Measurements from ENCODE around the gene EFCAB6. TPM values are rescaled to one million over a fixed set of nuclear protein-coding genes. Genes with fewer than 3 reads are reported as not detected.

EFCAB6 gene, protein sequence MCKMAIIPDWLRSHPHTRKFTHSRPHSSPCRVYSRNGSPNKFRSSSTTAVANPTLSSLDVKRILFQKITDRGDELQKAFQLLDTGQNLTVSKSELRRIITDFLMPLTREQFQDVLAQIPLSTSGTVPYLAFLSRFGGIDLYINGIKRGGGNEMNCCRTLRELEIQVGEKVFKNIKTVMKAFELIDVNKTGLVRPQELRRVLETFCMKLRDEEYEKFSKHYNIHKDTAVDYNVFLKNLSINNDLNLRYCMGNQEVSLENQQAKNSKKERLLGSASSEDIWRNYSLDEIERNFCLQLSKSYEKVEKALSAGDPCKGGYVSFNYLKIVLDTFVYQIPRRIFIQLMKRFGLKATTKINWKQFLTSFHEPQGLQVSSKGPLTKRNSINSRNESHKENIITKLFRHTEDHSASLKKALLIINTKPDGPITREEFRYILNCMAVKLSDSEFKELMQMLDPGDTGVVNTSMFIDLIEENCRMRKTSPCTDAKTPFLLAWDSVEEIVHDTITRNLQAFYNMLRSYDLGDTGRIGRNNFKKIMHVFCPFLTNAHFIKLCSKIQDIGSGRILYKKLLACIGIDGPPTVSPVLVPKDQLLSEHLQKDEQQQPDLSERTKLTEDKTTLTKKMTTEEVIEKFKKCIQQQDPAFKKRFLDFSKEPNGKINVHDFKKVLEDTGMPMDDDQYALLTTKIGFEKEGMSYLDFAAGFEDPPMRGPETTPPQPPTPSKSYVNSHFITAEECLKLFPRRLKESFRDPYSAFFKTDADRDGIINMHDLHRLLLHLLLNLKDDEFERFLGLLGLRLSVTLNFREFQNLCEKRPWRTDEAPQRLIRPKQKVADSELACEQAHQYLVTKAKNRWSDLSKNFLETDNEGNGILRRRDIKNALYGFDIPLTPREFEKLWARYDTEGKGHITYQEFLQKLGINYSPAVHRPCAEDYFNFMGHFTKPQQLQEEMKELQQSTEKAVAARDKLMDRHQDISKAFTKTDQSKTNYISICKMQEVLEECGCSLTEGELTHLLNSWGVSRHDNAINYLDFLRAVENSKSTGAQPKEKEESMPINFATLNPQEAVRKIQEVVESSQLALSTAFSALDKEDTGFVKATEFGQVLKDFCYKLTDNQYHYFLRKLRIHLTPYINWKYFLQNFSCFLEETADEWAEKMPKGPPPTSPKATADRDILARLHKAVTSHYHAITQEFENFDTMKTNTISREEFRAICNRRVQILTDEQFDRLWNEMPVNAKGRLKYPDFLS (N-terminal part only)
- total RNA-seq (ENCODE audit: low replicate concordance): 2.5 and 2.7 TPM in 2 replicates

DNA sequence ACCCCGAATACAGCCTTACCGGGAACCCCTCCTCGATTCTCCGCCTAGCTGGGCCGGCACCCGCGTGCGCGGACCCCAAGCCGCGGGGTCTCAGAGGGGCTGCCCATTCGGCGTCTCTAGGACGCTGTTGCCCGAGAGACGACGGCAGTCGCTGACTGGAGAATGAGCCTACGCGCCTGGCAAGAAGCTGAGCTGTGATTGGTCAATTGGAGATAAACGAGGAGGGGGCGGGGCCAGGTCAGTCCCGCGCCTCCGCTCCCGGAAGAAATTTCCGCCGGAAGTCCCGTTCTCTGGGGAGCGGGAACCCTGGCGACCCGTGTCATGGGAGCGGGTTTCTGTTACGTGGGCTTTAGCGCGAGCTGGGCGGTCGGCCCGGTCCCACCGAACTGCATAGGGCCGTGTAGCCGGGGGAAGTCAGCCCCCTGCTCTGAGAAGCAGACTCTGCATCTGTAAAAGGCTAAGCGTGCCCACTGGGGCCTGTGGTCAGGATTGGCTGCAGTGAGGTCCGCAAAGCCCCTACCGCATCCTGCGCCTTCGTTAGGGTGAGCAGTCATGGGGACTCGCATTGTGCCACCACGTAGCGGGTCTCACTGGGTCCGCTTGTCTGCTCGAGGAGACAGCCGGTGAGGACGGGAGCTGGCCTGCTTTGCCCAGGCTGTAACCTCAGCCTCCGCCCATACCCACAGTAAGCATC lies at the start of gene EFCAB6:
TSS of gene EFCAB6 (minus strand) at position 157 of the 694 bp plus-strand sequence. CDS start 29,987 bp downstream, outside the sequence.
- peak within 1 kb of the TSS; percentile 97 for H3K4me3 ChIP-seq (ENCODE audit: low read depth, low read length)
- TF ChIP-seq, protein P1, sequence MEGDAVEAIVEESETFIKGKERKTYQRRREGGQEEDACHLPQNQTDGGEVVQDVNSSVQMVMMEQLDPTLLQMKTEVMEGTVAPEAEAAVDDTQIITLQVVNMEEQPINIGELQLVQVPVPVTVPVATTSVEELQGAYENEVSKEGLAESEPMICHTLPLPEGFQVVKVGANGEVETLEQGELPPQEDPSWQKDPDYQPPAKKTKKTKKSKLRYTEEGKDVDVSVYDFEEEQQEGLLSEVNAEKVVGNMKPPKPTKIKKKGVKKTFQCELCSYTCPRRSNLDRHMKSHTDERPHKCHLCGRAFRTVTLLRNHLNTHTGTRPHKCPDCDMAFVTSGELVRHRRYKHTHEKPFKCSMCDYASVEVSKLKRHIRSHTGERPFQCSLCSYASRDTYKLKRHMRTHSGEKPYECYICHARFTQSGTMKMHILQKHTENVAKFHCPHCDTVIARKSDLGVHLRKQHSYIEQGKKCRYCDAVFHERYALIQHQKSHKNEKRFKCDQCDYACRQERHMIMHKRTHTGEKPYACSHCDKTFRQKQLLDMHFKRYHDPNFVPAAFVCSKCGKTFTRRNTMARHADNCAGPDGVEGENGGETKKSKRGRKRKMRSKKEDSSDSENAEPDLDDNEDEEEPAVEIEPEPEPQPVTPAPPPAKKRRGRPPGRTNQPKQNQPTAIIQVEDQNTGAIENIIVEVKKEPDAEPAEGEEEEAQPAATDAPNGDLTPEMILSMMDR (IDR thresholded peaks at IDR 0.05; ENCODE audit: insufficient read depth, low read length): no peak
- peak; percentile 93 for DNase-seq (ENCODE audit: low read depth)

DNA sequence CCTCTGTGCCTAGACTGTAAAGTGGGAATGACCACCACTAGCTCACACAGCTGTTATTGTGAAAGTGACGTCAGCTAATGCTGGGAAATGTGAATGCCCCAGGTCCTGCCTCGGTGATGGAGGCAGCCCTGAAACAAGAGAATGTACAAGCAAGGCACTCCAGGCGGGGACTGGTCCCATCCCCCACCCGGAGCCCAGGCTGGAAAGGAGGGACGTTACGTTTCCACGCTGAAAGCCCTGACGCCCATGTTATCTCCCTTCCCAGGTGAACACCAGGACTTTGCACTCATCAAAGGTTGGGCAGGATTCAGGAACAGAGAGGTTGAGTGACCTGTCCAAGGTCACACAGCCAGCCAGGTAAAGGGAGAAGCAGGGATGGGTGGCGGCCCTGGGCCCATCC lies 49.4 kb upstream of the EFCAB6 start:
- DNase-seq (ENCODE audit: low read depth): peak; percentile 17
- H3K4me3 ChIP-seq (ENCODE audit: low read depth, low read length): peak overlapping the region; percentile 60

DNA sequence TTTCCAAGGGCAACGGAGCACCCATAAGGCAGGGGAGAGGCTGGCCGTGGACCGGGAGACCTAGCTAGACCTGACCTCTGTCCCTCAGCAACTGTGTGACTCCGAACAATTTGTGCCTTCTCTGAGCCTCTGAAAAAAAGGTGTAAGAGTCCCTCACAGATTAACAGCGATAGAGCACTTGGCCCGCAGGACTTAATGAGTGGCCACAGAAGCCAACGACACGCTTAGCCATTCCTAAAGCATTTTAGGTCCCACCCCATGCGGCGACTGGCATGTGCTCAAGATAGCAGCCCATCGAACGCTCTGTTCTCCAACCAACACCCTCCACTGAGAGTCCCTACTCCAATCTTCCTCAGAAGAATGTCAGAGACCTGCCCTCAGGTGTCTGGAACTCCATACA lies 48.7 kb upstream of the EFCAB6 start:
- H3K4me3 ChIP-seq (ENCODE audit: low read depth, low read length): no peak overlapping the region
- no peak for DNase-seq (ENCODE audit: low read depth)
- TF ChIP-seq, protein P1 (IDR thresholded peaks at IDR 0.05; ENCODE audit: insufficient read depth, low read length): no peak

More for the DNA sequence above, 49.4 kb upstream of the EFCAB6 start:
- TF ChIP-seq, protein P1 (IDR thresholded peaks at IDR 0.05; ENCODE audit: insufficient read depth, low read length): no peak

DNA sequence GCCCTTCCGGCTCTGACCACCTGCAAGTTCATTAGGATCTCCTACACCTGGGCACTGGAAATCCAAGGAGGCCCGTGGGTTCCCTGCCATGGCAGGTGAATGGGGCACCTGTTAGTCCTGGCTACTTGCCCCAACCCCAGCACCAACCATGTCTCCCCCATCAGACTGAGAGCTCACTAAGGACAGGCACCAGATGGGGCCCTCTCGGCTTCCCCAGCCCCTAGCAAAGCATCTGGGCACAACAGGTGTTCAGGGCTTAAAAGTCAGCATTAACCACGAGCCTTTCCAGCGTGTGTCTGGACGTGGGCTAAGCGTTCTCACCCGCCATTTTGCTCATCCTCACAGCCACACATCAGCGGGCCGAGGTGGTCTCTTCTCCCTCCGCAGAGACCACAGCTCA lies 48.0 kb upstream of the EFCAB6 start:
- TF ChIP-seq, protein P1 (IDR thresholded peaks at IDR 0.05; ENCODE audit: insufficient read depth, low read length): no peak
- DNase-seq (ENCODE audit: low read depth): no peak
- H3K4me3 ChIP-seq (ENCODE audit: low read depth, low read length): no peak overlapping the region

DNA sequence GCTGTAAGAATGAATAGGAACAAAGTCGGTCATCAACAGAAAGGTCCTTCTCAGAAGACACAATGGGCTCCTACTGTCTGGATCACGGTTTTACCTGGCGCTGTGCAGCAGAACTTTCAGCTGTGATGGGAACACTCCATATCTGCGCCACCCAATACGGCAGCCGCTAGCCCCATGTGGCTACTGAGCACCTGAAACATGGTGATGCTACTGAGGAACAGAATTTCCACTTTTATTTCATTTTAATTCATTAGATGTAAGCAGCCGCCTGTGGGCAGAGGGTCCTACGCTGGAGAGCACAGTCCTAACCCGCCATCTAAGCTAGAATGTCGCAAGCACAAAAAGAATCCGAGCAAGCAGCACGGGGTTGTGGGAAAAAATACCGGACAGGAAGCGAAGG lies 47.5 kb upstream of the EFCAB6 start:
- no peak for DNase-seq (ENCODE audit: low read depth)
- TF ChIP-seq, protein P1 (IDR thresholded peaks at IDR 0.05; ENCODE audit: insufficient read depth, low read length): no peak

DNA sequence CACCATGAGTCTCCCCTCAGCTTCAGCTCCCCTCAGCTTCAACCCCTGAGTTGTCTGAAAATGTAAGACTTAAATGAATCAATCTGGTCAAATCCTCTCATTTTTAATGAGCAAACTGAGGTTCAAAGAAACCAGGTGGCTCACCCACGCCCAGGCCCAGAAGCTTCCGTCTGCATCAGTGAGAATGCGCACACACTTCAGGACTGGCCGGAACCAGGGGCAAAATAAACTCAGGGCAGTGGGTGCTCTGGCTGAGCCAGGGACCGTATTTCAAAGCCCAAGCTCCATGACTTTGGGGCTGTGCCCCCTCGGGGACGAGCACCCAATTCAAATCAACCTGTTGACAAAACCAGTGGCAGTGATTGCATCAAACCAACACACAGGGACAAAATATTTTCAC lies 47.1 kb upstream of the EFCAB6 start:
- no peak for DNase-seq (ENCODE audit: low read depth)
- H3K4me3 ChIP-seq (ENCODE audit: low read depth, low read length): no peak overlapping the region
- TF ChIP-seq, protein P1 (IDR thresholded peaks at IDR 0.05; ENCODE audit: insufficient read depth, low read length): no peak

More for the DNA sequence above, 47.5 kb upstream of the EFCAB6 start:
- H3K4me3 ChIP-seq (ENCODE audit: low read depth, low read length): no peak overlapping the region
